ENCODE results near the gene IRF3. TPM values are rescaled to one million over a fixed set of nuclear protein-coding genes. Genes with fewer than 3 reads are reported as not detected.

IRF3 gene
- total and polyA plus RNA-seq, 10 of the 15 experiments (the other 5 are each of a cell fraction or from before 2014, with no cell fraction given): 5.5 to 110 (median 63.4) TPM

- H3K27ac ChIP-seq (ENCODE audit: control insufficient read depth, insufficient read depth): no peak overlapping the region
- ChIA-PET RAD21 (ENCODE audit: unreplicated experiment) (no interaction called here), CTCF (no interaction called here), SMC1A (ENCODE audit: uncharacterized antibody, unreplicated experiment) (no interaction called here), POLR2A (interaction anchor here (0.5 kb wide), 1 partner anchor 97 kb away, joined by 3 read pairs; no protein-coding TSS in a partner anchor)
- no TSS peak for BruUV-seq (replicated peaks)
- TF ChIP-seq, protein P1, sequence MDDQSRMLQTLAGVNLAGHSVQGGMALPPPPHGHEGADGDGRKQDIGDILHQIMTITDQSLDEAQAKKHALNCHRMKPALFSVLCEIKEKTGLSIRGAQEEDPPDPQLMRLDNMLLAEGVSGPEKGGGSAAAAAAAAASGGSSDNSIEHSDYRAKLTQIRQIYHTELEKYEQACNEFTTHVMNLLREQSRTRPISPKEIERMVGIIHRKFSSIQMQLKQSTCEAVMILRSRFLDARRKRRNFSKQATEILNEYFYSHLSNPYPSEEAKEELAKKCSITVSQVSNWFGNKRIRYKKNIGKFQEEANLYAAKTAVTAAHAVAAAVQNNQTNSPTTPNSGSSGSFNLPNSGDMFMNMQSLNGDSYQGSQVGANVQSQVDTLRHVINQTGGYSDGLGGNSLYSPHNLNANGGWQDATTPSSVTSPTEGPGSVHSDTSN (IDR thresholded peaks at IDR 0.05; ENCODE audit: insufficient replicate concordance, low read depth, low read length): no peak
- TF ChIP-seq IRF3 (IDR thresholded peaks at IDR 0.05) (no peak), NR2F1 (conservative IDR thresholded peaks at IDR 0.05) (no peak)
- in situ Hi-C loops (cut with MboI) (no loop called here), intact Hi-C loops (cut with micrococcal nuclease; ENCODE audit: unreplicated experiment) (no loop called here)
- H3K79me2 ChIP-seq (ENCODE audit: control insufficient read depth, insufficient read depth, low read length): no peaks in the 10 kb centered on the region
- H2AFZ ChIP-seq (ENCODE audit: control insufficient read depth, low read depth, low read length): no peak overlapping the region
- H3K27me3 ChIP-seq (replicated peaks in 1 of 2; ENCODE audit: control insufficient read depth in 2 of 2, insufficient read depth in 2 of 2, low read length in 1 of 2): no peaks in the 10 kb centered on the region
- no peaks in the 10 kb centered on the region for H4K20me1 ChIP-seq (ENCODE audit: control insufficient read depth, insufficient read depth)
- H3K4me3 ChIP-seq: no peak overlapping the region
- H3K4me1 ChIP-seq (ENCODE audit: control insufficient read depth, insufficient read depth, low read length): no peaks in the 10 kb centered on the region
- H3K9ac ChIP-seq (ENCODE audit: control insufficient read depth, insufficient read depth, low read length): no peak overlapping the region
- no peak for DNase-seq (ENCODE audit: low read depth, low spot score)
- ATAC-seq: no peak
- no peaks in the 10 kb centered on the region for H3K36me3 ChIP-seq (ENCODE audit: control insufficient read depth in 2 of 2, insufficient read depth in 2 of 2, low read length in 1 of 2)
- FAIRE-seq: no peak
- H3K4me2 ChIP-seq (ENCODE audit: control insufficient read depth, insufficient read depth): no peak overlapping the region
- WGBS (ENCODE audit: insufficient coverage, insufficient replicate concordance, low lambda C conversion rate, missing lambda C conversion rate): 35% methylated on average over 7 of the region's 8 CpGs
- no peaks in the 10 kb centered on the region for H3K9me3 ChIP-seq (replicated peaks; ENCODE audit: control insufficient read depth, insufficient read depth, low read length)
Measured at GRCh38 chr19:49713236-49713845, 47.7 kb upstream of the IRF3 start.

DNA sequence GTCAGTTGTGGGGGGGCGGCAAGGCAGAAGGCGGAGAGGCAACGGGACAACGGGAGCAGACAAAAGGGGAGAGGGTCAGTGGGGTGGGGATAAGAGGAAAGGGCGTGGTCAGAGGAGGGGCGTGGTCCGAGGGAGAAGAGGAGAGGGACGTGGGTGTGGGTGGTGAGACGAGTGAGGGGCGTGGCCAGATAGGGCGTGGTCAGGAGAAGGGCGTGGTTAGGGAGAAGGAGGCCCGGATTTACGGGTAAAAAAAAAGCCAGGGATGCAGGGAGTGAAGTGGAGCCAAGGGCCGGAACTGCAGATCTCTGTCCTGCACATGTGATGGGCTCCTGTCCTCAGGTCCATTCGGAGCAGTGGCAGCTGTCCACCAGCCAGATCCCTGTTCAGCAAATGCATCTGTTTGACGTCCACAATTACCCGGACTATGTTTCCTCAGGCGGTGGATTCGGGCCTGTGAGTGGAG, 46.8 kb upstream of the IRF3 start:
- no peaks in the 10 kb centered on the region for H3K4me1 ChIP-seq (ENCODE audit: control insufficient read depth, insufficient read depth, low read length)
- H3K9ac ChIP-seq (ENCODE audit: control insufficient read depth, insufficient read depth, low read length): no peak overlapping the region
- WGBS (ENCODE audit: insufficient coverage, insufficient replicate concordance, low lambda C conversion rate, missing lambda C conversion rate): 44% methylated on average over 14 of the region's 20 CpGs
- RAD21 ChIA-PET (ENCODE audit: unreplicated experiment): no interaction called here
- H3K79me2 ChIP-seq (ENCODE audit: control insufficient read depth, insufficient read depth, low read length): no peaks in the 10 kb centered on the region
- in situ Hi-C loops (cut with MboI) (no loop called here), intact Hi-C loops (cut with micrococcal nuclease; ENCODE audit: unreplicated experiment) (no loop called here)
- POLR2A ChIA-PET: no interaction called here
- H3K9me3 ChIP-seq (replicated peaks; ENCODE audit: control insufficient read depth, insufficient read depth, low read length): no peaks in the 10 kb centered on the region
- H3K27ac ChIP-seq (ENCODE audit: control insufficient read depth, insufficient read depth): no peak overlapping the region
- SMC1A ChIA-PET (ENCODE audit: uncharacterized antibody, unreplicated experiment): no interaction called here
- no peak overlapping the region for H3K4me2 ChIP-seq (ENCODE audit: control insufficient read depth, insufficient read depth)
- H3K4me3 ChIP-seq: no peak overlapping the region
- no TSS peak for BruUV-seq (replicated peaks)
- ATAC-seq (no peak), DNase-seq (ENCODE audit: low read depth, low spot score) (no peak), FAIRE-seq (no peak)
- H2AFZ ChIP-seq (ENCODE audit: control insufficient read depth, low read depth, low read length): no peak overlapping the region
- no peaks in the 10 kb centered on the region for H3K27me3 ChIP-seq (replicated peaks in 1 of 2; ENCODE audit: control insufficient read depth in 2 of 2, insufficient read depth in 2 of 2, low read length in 1 of 2)
- no peaks in the 10 kb centered on the region for H3K36me3 ChIP-seq (ENCODE audit: control insufficient read depth in 2 of 2, insufficient read depth in 2 of 2, low read length in 1 of 2)
- no peaks in the 10 kb centered on the region for H4K20me1 ChIP-seq (ENCODE audit: control insufficient read depth, insufficient read depth)
- CTCF ChIA-PET: no interaction called here
- TF ChIP-seq SIN3A (IDR thresholded peaks at IDR 0.05; ENCODE audit: low read depth, low read length) (no peak), NFIC (IDR thresholded peaks at IDR 0.05; ENCODE audit: low read depth, low read length) (no peak), POLR2A (IDR thresholded peaks at IDR 0.05; ENCODE audit: low read depth, low read length) (no peak), BACH1 (IDR thresholded peaks at IDR 0.05; ENCODE audit: borderline replicate concordance) (no peak), BHLHE40 (IDR thresholded peaks at IDR 0.05; ENCODE audit: borderline replicate concordance in 1 of 2, low read depth in 2 of 2, low read length in 1 of 2) (no peak)
- TF ChIP-seq, protein P2, sequence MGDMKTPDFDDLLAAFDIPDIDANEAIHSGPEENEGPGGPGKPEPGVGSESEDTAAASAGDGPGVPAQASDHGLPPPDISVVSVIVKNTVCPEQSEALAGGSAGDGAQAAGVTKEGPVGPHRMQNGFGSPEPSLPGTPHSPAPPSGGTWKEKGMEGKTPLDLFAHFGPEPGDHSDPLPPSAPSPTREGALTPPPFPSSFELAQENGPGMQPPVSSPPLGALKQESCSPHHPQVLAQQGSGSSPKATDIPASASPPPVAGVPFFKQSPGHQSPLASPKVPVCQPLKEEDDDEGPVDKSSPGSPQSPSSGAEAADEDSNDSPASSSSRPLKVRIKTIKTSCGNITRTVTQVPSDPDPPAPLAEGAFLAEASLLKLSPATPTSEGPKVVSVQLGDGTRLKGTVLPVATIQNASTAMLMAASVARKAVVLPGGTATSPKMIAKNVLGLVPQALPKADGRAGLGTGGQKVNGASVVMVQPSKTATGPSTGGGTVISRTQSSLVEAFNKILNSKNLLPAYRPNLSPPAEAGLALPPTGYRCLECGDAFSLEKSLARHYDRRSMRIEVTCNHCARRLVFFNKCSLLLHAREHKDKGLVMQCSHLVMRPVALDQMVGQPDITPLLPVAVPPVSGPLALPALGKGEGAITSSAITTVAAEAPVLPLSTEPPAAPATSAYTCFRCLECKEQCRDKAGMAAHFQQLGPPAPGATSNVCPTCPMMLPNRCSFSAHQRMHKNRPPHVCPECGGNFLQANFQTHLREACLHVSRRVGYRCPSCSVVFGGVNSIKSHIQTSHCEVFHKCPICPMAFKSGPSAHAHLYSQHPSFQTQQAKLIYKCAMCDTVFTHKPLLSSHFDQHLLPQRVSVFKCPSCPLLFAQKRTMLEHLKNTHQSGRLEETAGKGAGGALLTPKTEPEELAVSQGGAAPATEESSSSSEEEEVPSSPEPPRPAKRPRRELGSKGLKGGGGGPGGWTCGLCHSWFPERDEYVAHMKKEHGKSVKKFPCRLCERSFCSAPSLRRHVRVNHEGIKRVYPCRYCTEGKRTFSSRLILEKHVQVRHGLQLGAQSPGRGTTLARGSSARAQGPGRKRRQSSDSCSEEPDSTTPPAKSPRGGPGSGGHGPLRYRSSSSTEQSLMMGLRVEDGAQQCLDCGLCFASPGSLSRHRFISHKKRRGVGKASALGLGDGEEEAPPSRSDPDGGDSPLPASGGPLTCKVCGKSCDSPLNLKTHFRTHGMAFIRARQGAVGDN (IDR thresholded peaks at IDR 0.05): no peak
- TF ChIP-seq, protein P3, sequence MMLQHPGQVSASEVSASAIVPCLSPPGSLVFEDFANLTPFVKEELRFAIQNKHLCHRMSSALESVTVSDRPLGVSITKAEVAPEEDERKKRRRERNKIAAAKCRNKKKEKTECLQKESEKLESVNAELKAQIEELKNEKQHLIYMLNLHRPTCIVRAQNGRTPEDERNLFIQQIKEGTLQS (IDR thresholded peaks at IDR 0.05; ENCODE audit: borderline replicate concordance, extremely low read depth, low read depth, low read length): no peak
